ENCODE measurements around the gene CSNK1G1.

Gene CSNK1G1

DNA sequence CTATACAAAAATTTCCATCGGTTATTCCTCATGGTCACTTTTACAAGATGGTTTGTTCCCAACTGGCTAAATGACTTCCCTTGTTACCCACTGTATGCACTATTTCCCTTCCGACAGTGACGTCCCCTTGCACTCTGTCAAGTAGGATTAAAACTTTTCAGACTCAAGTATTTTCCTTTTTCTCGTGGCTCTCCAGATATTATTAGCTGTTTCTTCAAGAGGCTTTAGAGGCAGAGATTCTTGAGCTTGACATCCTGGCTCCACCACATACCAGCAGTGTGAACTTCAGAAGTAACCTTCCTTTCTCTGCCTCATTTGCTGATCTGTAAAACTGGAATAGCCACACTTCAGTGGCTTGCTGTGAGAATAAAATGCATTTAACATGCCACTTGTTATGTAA, 14.0 kb downstream of the CSNK1G1 start:
- H3K4me2 ChIP-seq (ENCODE audit: low read depth, low read length, poor library complexity, severe bottlenecking) = no peak overlapping the region
- no peaks in the 10 kb centered on the region for H3F3A ChIP-seq (ENCODE audit: insufficient read depth)
- H3K9me2 ChIP-seq (replicated peaks; ENCODE audit: insufficient read depth, low read length) = no peaks in the 10 kb centered on the region
- no peak for TF ChIP-seq CTCF (IDR thresholded peaks at IDR 0.05; ENCODE audit: insufficient read depth, low read length, poor library complexity, severe bottlenecking)
- TF ChIP-seq EZH2phosphoT487 (conservative IDR thresholded peaks at IDR 0.05; ENCODE audit: low read length) = no peak
- no peaks in the 10 kb centered on the region for H3K36me3 ChIP-seq (ENCODE audit: low read length)
- H3K27ac ChIP-seq (ENCODE audit: low read depth, low read length) = no peak overlapping the region
- no peak overlapping the region for H2AFZ ChIP-seq (ENCODE audit: low read depth, low read length, severe bottlenecking)
- H3K27me3 ChIP-seq (ENCODE audit: low read length) = no peaks in the 10 kb centered on the region
- peaks cover 38% of the 10 kb centered on the region for H3K79me2 ChIP-seq (ENCODE audit: insufficient read depth, low read length)
- H4K20me1 ChIP-seq (ENCODE audit: low read depth, low read length) = peaks cover 3% of the 10 kb centered on the region; the same call in 1 of the 2 replicates
- no peaks in the 10 kb centered on the region for H3K9me3 ChIP-seq (ENCODE audit: insufficient read depth, low read length)
- H3K4me3 ChIP-seq (ENCODE audit: insufficient read depth, low read length, poor library complexity, severe bottlenecking) = no peak overlapping the region
- H3K9ac ChIP-seq (ENCODE audit: low read length) = no peak overlapping the region

- TF ChIP-seq CTCF (IDR thresholded peaks at IDR 0.05; ENCODE audit: insufficient read depth, low read length, poor library complexity, severe bottlenecking) (no peak), EZH2phosphoT487 (conservative IDR thresholded peaks at IDR 0.05; ENCODE audit: low read length) (no peak)
- Histone ChIP-seq H3K27ac (ENCODE audit: low read depth, low read length) (no peak overlapping the region), H3K36me3 (ENCODE audit: low read length) (no peaks in the 10 kb centered on the region), H3K9ac (ENCODE audit: low read length) (no peak overlapping the region), H3K79me2 (ENCODE audit: insufficient read depth, low read length) (peaks cover 27% of the 10 kb centered on the region), H3K4me2 (ENCODE audit: low read depth, low read length, poor library complexity, severe bottlenecking) (no peak overlapping the region), H3K9me2 (replicated peaks; ENCODE audit: insufficient read depth, low read length) (no peaks in the 10 kb centered on the region), H4K20me1 (ENCODE audit: low read depth, low read length) (no peaks in the 10 kb centered on the region), H2AFZ (ENCODE audit: low read depth, low read length, severe bottlenecking) (no peak overlapping the region), H3F3A (ENCODE audit: insufficient read depth) (peaks cover 9% of the 10 kb centered on the region), H3K4me3 (ENCODE audit: insufficient read depth, low read length, poor library complexity, severe bottlenecking) (no peak overlapping the region), H3K27me3 (ENCODE audit: low read length) (no peaks in the 10 kb centered on the region), H3K9me3 (ENCODE audit: insufficient read depth, low read length) (no peaks in the 10 kb centered on the region)
These were observed 15.6 kb downstream of the CSNK1G1 start for GRCh38 chr15:64340355-64340754.

DNA sequence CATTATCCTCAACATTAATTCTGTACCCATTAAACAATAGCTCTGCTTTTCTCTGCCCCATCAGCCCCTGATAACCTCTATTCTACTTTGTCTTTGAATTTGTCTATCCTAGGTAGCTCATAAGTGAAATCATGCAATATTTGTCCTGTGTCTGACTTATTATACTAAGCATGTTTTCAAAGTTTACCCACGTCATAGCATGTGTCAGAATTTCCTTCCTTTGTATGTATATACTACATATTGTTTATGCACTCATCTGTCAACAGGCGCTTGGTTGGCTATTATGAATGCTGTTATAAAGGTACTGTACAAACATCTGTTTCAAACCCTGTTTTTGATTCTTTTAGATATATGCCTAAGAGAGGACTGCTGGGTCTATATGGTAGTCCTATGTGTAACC, 18.2 kb downstream of the CSNK1G1 start:
- H3K4me3 ChIP-seq (ENCODE audit: insufficient read depth, low read length, poor library complexity, severe bottlenecking) = no peak overlapping the region
- H3K4me2 ChIP-seq (ENCODE audit: low read depth, low read length, poor library complexity, severe bottlenecking) = no peak overlapping the region
- H4K20me1 ChIP-seq (ENCODE audit: low read depth, low read length) = no peaks in the 10 kb centered on the region
- H3K27me3 ChIP-seq (ENCODE audit: low read length) = no peaks in the 10 kb centered on the region
- no peaks in the 10 kb centered on the region for H3K9me2 ChIP-seq (replicated peaks; ENCODE audit: insufficient read depth, low read length)
- no peak overlapping the region for H3K27ac ChIP-seq (ENCODE audit: low read depth, low read length)
- no peaks in the 10 kb centered on the region for H3K36me3 ChIP-seq (ENCODE audit: low read length)
- no peaks in the 10 kb centered on the region for H3K9me3 ChIP-seq (ENCODE audit: insufficient read depth, low read length)
- peaks cover 9% of the 10 kb centered on the region; the same call in 1 of the 2 replicates for H3K79me2 ChIP-seq (ENCODE audit: insufficient read depth, low read length)
- H3K9ac ChIP-seq (ENCODE audit: low read length) = no peak overlapping the region
- TF ChIP-seq CTCF (IDR thresholded peaks at IDR 0.05; ENCODE audit: insufficient read depth, low read length, poor library complexity, severe bottlenecking) = no peak
- peaks cover 15% of the 10 kb centered on the region for H3F3A ChIP-seq (ENCODE audit: insufficient read depth)
- no peak overlapping the region for H2AFZ ChIP-seq (ENCODE audit: low read depth, low read length, severe bottlenecking)
